Measurements from ENCODE around the gene GCN1.

The GCN1 gene

DNA sequence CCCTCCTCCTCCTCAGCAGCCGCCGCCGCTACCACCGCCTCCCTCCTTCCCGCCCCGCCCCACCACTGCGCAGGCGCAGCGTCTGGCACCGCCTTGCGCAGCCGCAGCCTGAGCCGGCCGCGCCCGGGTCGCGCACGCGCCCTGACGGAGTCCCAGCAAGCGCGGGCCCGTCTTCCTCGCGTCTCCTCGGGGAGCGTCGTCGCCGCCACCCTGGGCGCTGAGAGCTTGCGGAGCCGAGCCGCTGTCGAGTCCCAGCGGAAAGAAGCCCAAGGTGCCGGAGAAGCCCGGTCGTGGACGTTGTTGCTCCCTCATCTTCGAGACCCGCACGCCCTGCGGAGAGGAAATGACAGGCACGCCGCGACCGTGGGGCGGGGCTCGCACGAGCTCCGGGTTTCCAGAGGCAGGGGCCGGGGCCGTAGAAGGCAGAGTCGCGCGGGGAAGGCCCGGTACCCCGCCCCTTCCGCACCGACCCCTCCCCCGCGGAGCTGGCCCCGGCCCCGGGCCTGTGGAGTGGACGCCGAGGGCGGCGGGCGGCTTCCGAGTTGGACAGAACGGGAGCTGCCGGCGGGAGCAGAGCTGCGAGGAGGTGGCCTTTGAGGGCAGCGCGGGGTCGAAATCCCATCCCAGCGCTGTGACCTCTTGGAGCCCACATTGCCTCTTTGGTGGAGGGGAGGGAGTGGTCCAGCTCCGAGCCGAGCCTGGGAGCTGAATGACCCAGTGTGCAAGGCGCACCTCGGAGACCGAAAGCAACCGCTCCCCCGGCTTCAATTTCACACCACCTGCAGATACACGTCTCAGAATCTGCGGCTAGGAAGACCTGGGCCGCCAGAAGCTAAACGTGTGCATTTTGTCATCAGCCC, 77.5 kb downstream of the GCN1 start:
- FAIRE-seq (peak; percentile 97), DNase-seq (ENCODE audit: insufficient read length, low spot score) (peak; percentile 92)
- peak; percentile 1; the same call in 1 of the 2 replicates for TF ChIP-seq SPI1 (IDR thresholded peaks at IDR 0.05; ENCODE audit: low read depth, low read length)
- TF ChIP-seq PAX5 (IDR thresholded peaks at IDR 0.05; ENCODE audit: insufficient read depth, low read length, severe bottlenecking), result no peak
- peak; percentile 64 for TF ChIP-seq TAF1 (IDR thresholded peaks at IDR 0.05; ENCODE audit: low read depth, low read length)
- peak; percentile 64; the same call in 1 of the 2 replicates for TF ChIP-seq POU2F2 (IDR thresholded peaks at IDR 0.05; ENCODE audit: low read depth, low read length)
- peak; percentile 75 for TF ChIP-seq POLR2A (IDR thresholded peaks at IDR 0.05; ENCODE audit: low read depth, low read length)
- peak; percentile 83 for TF ChIP-seq POLR2AphosphoS5 (IDR thresholded peaks at IDR 0.05; ENCODE audit: low read depth, low read length)

DNA sequence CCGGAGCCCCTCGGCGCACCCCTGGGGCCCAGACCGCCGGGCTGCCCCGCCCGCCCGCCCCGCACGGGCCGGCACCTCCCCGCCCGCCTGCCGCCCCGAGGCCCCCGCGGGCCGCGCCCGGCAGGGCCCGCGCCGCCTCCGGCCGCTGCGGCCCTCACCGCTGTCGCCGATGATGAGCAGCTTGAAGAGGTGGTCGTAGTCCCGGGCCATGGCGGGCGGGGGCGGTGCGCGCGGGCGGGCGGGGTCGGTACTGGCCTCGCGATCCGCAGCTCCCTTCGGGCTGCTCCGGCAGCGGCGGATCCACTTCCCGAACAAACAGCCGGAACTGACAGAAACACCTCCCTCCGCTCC, 78.1 kb downstream of the GCN1 start, which contains the start of gene RAB35:
RAB35 (minus strand) TSS at position 313 of the 351 bp plus-strand sequence; CDS start at position 210, 103 bp downstream.
- TF ChIP-seq POU2F2 (IDR thresholded peaks at IDR 0.05; ENCODE audit: low read depth, low read length) (no peak), POLR2AphosphoS5 (IDR thresholded peaks at IDR 0.05; ENCODE audit: low read depth, low read length) (no peak), TAF1 (IDR thresholded peaks at IDR 0.05; ENCODE audit: low read depth, low read length) (no peak), POLR2A (IDR thresholded peaks at IDR 0.05; ENCODE audit: low read depth, low read length) (no peak), SPI1 (IDR thresholded peaks at IDR 0.05; ENCODE audit: low read depth, low read length) (no peak), PAX5 (IDR thresholded peaks at IDR 0.05; ENCODE audit: insufficient read depth, low read length, severe bottlenecking) (no peak)
- DNase-seq (ENCODE audit: insufficient read length, low spot score), result no peak
- FAIRE-seq, result no peak

DNA sequence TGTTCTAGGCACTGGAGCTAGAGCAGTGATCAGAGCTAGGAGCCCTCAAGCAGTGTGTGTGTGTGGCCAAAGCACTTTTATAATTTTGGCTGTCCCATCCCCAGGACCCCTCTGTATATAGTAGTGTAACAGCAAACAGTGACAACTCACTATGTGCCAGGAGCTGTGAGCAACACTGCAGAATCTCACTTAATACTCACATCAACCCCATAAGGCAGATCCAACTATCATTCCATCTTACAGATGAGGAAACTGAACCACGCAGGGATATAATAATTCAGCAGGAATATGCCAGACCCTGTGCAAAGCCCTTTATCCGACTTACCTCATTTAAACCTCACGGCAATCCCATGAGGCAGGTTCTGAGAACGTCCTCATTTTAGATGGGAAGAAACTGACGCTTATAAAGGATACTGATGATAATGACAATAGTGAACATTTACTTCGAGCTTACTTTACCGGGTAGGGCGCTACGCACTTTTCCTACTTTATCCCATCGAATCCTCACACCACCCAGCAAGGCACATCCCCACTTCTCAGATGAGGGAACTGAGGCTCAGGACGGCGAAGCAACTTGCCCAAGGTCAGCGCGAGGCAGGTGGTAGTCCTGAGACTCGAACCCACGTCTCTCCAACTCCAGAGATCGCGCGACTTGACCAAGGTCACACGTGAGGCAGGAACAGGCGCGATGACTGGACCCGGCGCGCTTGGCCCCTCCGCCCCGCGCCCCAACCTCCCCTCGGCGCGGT, 78.6 kb downstream of the GCN1 start:
- no peak for DNase-seq (ENCODE audit: insufficient read length, low spot score)

DNA sequence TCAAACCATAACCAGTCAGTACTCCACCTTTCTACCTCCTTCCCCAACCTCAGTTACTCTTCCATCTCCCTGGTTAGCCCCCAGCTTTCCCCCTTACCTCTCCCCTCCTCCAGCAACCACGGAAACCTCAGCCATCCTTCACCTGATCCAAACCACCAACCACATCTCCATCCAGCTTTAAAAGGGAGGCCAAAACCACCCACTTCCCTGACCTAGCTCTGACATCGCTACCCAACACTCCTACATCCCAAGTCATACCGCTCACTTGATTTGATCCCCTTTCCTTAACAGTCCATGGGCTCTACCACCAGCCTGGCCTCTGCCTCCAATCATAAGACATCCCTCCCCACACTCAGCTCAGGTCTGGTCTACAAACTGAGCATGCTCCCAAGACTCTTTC, 79.4 kb downstream of the GCN1 start:
- DNase-seq (ENCODE audit: insufficient read length, low spot score) (no peak), FAIRE-seq (no peak)
- TF ChIP-seq POLR2A (IDR thresholded peaks at IDR 0.05; ENCODE audit: low read depth, low read length) (peak; percentile 6; the same call in 1 of the 2 replicates), POU2F2 (IDR thresholded peaks at IDR 0.05; ENCODE audit: low read depth, low read length) (no peak)

More for the DNA sequence above, 78.6 kb downstream of the GCN1 start:
- no peak for FAIRE-seq
- TF ChIP-seq POLR2AphosphoS5 (IDR thresholded peaks at IDR 0.05; ENCODE audit: low read depth, low read length), result no peak
- TF ChIP-seq PAX5 (IDR thresholded peaks at IDR 0.05; ENCODE audit: insufficient read depth, low read length, severe bottlenecking), result no peak
- no peak for TF ChIP-seq POLR2A (IDR thresholded peaks at IDR 0.05; ENCODE audit: low read depth, low read length)
- TF ChIP-seq TAF1 (IDR thresholded peaks at IDR 0.05; ENCODE audit: low read depth, low read length), result no peak
- TF ChIP-seq POU2F2 (IDR thresholded peaks at IDR 0.05; ENCODE audit: low read depth, low read length), result no peak
- TF ChIP-seq SPI1 (IDR thresholded peaks at IDR 0.05; ENCODE audit: low read depth, low read length), result no peak

DNA sequence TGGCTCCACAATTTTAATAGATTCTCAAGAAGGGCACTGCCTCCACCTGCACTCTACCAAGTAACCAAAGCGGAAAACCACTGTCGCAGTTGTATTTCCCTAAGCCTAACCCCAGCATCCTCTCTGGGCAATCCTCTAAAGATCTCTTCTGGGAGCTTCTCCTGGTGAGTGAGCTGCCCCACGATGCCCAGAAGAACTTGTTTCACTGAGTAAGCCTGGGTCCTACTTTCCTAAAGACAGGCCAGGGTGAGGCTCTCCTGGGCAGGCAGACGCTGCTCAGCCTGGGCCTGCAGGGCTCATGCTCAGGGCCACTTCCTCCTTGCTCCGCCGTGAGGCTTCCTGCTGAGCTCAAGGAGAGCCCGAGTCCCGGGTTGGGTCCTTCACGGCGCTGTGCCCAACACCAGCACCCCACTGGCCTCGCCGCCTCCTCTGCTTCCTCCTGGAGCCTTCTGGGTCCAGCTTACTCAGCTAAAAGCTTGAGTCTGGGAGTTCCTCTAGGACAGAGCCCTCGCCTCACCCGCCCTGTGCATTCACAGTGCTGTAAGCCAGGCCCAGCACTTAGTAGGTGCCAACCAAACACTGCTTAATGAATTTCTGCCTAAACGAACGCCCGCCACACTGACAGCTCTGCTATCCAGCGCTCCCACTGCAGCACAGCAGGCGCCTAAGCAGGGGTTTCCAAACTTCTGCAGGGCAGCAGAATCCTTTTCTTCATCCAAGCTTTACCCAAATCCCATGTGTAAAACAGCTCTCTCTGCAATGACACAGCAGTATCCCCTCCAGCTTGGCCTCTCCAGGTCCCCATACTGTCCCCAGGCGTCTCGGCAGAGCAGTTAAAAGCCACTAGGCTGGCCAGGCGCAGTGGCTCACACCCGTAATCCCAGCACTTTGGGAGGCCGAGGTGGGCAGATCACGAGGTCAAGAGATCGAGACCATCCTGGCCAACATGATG, 83.7 kb downstream of the GCN1 start:
- TF ChIP-seq POLR2AphosphoS5 (IDR thresholded peaks at IDR 0.05; ENCODE audit: low read depth, low read length) (no peak), POLR2A (IDR thresholded peaks at IDR 0.05; ENCODE audit: low read depth, low read length) (0 out of 2 replicates have a peak, but pooled peaks have one; percentile 33), PAX5 (IDR thresholded peaks at IDR 0.05; ENCODE audit: insufficient read depth, low read length, severe bottlenecking) (no peak), SPI1 (IDR thresholded peaks at IDR 0.05; ENCODE audit: low read depth, low read length) (peak; percentile 86), POU2F2 (IDR thresholded peaks at IDR 0.05; ENCODE audit: low read depth, low read length) (no peak)
- FAIRE-seq (peak; percentile 85), DNase-seq (ENCODE audit: insufficient read length, low spot score) (no peak)

DNA sequence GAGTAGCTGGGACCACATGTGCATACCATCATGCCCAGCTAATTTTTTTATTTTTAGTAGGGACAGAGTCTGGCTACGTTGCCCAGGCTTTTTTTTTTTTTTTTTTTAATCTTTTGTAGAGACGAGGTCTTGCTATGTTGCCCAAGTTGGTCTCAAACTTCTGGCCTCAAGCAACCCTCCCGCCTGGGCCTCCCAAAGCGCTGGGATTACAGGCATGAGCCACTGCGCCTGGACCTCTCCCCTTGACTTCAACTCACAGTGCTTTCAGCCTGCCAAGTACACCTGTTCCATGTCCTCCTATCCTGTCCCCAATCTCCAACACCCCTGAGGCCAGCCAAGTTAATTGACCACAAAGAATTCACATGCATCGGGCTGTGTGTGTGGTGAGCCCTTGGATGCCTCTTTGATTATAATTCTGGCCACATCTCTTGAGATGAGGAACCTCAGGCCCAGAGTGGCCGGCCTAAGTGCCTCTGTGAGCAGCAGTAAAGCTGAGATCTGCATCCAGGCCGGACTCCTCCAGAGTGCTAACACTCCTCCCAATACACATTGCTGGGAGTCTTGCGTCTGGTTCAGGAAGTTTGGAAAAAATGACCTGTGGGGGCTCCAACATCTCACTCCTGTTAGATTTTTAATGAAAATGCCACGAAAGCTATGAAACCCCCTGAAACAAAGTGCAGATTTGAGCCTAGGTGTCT, 84.8 kb downstream of the GCN1 start:
- DNase-seq (ENCODE audit: insufficient read length, low spot score), result no peak
- FAIRE-seq, result no peak
- TF ChIP-seq POLR2A (IDR thresholded peaks at IDR 0.05; ENCODE audit: low read depth, low read length), result no peak
- TF ChIP-seq PAX5 (IDR thresholded peaks at IDR 0.05; ENCODE audit: insufficient read depth, low read length, severe bottlenecking), result no peak
- no peak for TF ChIP-seq POU2F2 (IDR thresholded peaks at IDR 0.05; ENCODE audit: low read depth, low read length)
- no peak for TF ChIP-seq SPI1 (IDR thresholded peaks at IDR 0.05; ENCODE audit: low read depth, low read length)
- no peak for TF ChIP-seq POLR2AphosphoS5 (IDR thresholded peaks at IDR 0.05; ENCODE audit: low read depth, low read length)
- no peak for TF ChIP-seq TAF1 (IDR thresholded peaks at IDR 0.05; ENCODE audit: low read depth, low read length)

- no peak for TF ChIP-seq TAF1 (IDR thresholded peaks at IDR 0.05; ENCODE audit: low read depth, low read length)
- TF ChIP-seq POLR2AphosphoS5 (IDR thresholded peaks at IDR 0.05; ENCODE audit: low read depth, low read length), result no peak
- TF ChIP-seq POLR2A (IDR thresholded peaks at IDR 0.05; ENCODE audit: low read depth, low read length), result no peak
- no peak for TF ChIP-seq SPI1 (IDR thresholded peaks at IDR 0.05; ENCODE audit: low read depth, low read length)
- TF ChIP-seq POU2F2 (IDR thresholded peaks at IDR 0.05; ENCODE audit: low read depth, low read length), result no peak
- no peak for TF ChIP-seq PAX5 (IDR thresholded peaks at IDR 0.05; ENCODE audit: insufficient read depth, low read length, severe bottlenecking)
- no peak for DNase-seq (ENCODE audit: insufficient read length, low spot score)
- no peak for FAIRE-seq
Measured at GRCh38 chr12:120106151-120106550, 88.4 kb downstream of the GCN1 start.

DNA sequence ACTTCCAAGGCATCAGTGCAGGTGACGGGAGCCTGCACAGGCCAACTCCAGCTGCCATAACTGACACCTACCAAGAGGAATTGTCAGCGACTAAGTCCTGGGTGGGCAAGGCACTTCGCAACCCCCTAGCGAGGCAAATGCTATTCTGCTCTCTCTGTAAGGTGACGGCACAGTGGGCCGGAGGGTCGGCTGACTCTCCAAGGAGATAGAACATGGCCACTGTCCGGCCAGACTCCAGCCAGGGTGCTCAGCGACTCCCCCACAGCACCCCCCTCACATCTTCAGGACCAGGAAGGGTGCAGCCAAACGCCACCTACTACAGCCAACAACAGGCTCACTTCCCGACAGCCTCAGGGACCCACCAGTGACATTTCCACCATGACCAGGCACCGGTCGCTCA, 91.1 kb downstream of the GCN1 start:
- no peak for FAIRE-seq
- no peak for DNase-seq (ENCODE audit: insufficient read length, low spot score)
- TF ChIP-seq PAX5 (IDR thresholded peaks at IDR 0.05; ENCODE audit: insufficient read depth, low read length, severe bottlenecking) (no peak), POLR2A (IDR thresholded peaks at IDR 0.05; ENCODE audit: low read depth, low read length) (no peak), TAF1 (IDR thresholded peaks at IDR 0.05; ENCODE audit: low read depth, low read length) (no peak), POLR2AphosphoS5 (IDR thresholded peaks at IDR 0.05; ENCODE audit: low read depth, low read length) (no peak), SPI1 (IDR thresholded peaks at IDR 0.05; ENCODE audit: low read depth, low read length) (no peak), POU2F2 (IDR thresholded peaks at IDR 0.05; ENCODE audit: low read depth, low read length) (no peak)
